Testis (tissue), 2 donors: ENCODE data around the gene ZNF716.

Experiments
- POLR2A ChIP-seq: fragments of 450-650 bp; IDR thresholded peaks from one replicate; pipeline ENCODE4 v1.6.1; 2017; ENCODE audit warnings: antibody characterized with exemption, mild to moderate bottlenecking, moderate library complexity
- TF ChIP-seq, protein P1 (sequence below), 3 experiments: fragments of 450-650 bp in 2 of 3; fragments of 200-600 bp in 1 of 3; sonication (generic) in 1 of 3; IDR thresholded peaks; one replicate each; pipeline ENCODE4 v1.5.1; 2016 to 2019; ENCODE audit warnings: antibody characterized with exemption in 3 of 3, mild to moderate bottlenecking in 2 of 3, moderate library complexity in 1 of 3

DNA sequence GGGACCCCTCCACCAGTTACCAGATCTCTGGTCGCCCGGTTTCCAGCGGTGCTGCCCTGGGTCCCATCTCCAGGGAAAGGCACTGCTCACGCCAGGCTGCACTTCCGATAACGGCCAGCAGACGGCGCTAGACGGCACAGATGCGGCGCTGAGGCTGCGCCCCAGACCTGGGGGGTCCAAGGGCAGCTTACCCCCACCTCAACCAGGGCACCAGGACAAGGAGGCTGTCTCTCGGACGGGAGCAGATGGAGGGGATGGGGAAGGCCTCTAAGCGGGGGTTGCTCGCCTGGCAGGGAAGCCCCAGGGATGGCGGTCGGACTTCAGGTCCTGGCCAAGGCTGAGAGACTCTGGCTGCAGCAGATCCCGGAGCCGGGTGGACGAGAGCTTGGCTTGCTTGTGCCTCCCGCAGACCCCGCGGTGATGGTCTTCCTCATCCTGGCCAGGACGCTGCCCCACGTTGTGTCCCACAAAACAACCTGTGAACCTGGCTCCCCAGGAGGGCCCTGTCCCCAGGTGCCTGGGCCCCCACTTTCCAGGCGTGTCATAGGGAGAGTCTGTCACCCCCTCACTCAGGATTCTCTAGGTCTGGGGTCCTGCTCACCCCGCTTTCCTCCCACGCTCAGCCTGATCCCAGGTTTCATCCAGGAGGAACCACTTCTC lies 23.9 kb upstream of the ZNF716 start:
- TF ChIP-seq, protein P1, sequence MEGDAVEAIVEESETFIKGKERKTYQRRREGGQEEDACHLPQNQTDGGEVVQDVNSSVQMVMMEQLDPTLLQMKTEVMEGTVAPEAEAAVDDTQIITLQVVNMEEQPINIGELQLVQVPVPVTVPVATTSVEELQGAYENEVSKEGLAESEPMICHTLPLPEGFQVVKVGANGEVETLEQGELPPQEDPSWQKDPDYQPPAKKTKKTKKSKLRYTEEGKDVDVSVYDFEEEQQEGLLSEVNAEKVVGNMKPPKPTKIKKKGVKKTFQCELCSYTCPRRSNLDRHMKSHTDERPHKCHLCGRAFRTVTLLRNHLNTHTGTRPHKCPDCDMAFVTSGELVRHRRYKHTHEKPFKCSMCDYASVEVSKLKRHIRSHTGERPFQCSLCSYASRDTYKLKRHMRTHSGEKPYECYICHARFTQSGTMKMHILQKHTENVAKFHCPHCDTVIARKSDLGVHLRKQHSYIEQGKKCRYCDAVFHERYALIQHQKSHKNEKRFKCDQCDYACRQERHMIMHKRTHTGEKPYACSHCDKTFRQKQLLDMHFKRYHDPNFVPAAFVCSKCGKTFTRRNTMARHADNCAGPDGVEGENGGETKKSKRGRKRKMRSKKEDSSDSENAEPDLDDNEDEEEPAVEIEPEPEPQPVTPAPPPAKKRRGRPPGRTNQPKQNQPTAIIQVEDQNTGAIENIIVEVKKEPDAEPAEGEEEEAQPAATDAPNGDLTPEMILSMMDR (IDR thresholded peaks at IDR 0.05): peak; percentile 61 to 77 (median 77)
- no peak for TF ChIP-seq POLR2A
